Measurements from ENCODE around the gene SLFN11. TPM values are rescaled to one million over a fixed set of nuclear protein-coding genes. Genes with fewer than 3 reads are reported as not detected.
A peak's percentile ranks its signal among the peaks of the same experiment; 100 is the strongest.
"Not testable (repeated sequence)": the region's sequence is repeated elsewhere in the genome, so short reads cannot be mapped to it uniquely, and the experiment has no call there.

SLFN11 gene, protein sequence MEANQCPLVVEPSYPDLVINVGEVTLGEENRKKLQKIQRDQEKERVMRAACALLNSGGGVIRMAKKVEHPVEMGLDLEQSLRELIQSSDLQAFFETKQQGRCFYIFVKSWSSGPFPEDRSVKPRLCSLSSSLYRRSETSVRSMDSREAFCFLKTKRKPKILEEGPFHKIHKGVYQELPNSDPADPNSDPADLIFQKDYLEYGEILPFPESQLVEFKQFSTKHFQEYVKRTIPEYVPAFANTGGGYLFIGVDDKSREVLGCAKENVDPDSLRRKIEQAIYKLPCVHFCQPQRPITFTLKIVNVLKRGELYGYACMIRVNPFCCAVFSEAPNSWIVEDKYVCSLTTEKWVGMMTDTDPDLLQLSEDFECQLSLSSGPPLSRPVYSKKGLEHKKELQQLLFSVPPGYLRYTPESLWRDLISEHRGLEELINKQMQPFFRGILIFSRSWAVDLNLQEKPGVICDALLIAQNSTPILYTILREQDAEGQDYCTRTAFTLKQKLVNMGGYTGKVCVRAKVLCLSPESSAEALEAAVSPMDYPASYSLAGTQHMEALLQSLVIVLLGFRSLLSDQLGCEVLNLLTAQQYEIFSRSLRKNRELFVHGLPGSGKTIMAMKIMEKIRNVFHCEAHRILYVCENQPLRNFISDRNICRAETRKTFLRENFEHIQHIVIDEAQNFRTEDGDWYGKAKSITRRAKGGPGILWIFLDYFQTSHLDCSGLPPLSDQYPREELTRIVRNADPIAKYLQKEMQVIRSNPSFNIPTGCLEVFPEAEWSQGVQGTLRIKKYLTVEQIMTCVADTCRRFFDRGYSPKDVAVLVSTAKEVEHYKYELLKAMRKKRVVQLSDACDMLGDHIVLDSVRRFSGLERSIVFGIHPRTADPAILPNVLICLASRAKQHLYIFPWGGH
- total RNA-seq, result 54.8 and 95.9 TPM in 2 replicates

- peak within 1 kb of the TSS; percentile 75 for H3K4me3 ChIP-seq (ENCODE audit: low read depth, low read length)
- TF ChIP-seq, protein P1, sequence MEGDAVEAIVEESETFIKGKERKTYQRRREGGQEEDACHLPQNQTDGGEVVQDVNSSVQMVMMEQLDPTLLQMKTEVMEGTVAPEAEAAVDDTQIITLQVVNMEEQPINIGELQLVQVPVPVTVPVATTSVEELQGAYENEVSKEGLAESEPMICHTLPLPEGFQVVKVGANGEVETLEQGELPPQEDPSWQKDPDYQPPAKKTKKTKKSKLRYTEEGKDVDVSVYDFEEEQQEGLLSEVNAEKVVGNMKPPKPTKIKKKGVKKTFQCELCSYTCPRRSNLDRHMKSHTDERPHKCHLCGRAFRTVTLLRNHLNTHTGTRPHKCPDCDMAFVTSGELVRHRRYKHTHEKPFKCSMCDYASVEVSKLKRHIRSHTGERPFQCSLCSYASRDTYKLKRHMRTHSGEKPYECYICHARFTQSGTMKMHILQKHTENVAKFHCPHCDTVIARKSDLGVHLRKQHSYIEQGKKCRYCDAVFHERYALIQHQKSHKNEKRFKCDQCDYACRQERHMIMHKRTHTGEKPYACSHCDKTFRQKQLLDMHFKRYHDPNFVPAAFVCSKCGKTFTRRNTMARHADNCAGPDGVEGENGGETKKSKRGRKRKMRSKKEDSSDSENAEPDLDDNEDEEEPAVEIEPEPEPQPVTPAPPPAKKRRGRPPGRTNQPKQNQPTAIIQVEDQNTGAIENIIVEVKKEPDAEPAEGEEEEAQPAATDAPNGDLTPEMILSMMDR (IDR thresholded peaks at IDR 0.05; ENCODE audit: insufficient read depth, low read depth, low read length), result no peak
- peak; percentile 97 for DNase-seq (ENCODE audit: low read depth)
Observed at GRCh38 chr17:35373534-35373983, at the start of gene SLFN11. TSS of gene SLFN11 (minus strand) at chr17:35373621. CDS start at chr17:35363807, 9,814 bp downstream.

DNA sequence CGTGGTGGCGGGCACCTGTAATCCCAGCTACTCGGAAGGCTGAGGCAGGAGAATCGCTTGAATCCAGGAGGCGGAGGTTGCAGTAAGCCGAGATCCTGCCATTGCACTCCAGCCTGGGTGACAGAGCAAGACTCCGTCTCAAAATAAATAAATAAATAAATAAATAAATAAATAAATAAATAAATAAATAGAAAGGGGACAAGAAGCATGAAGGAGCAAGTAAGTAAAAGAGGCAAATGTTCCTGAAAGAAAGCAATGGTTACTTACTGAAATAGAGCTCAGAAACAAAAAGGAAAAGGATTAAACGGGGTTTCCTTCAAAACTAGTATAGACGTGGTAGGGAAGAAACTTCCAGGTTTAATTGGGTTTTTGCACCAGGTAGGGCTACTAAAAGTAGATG lies 47.6 kb upstream of the SLFN11 start:
- not testable (repeated sequence) for DNase-seq (ENCODE audit: low read depth); H3K4me3 ChIP-seq (ENCODE audit: low read depth, low read length)

DNA sequence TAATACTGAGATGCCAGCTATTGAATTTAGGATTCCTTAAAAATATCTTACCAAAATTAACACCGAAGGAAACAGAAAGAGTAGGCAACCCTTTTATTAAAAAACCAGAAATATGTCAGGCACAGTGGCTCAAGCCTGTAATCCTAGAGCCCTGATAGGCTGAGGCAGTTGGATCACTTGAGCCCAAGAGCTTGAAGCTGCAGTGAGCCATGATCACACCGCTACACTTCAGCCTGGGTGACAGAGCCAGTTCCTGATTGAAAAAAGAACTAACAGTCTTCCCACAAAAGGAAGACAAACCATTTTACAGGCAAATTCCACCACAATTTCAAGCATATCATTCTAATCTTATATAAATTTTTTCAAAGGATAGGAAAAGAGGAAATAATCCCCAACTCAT lies 43.2 kb upstream of the SLFN11 start:
- TF ChIP-seq, protein P1 (IDR thresholded peaks at IDR 0.05; ENCODE audit: insufficient read depth, low read depth, low read length), result no peak
- no peak for DNase-seq (ENCODE audit: low read depth)
- no peak overlapping the region for H3K4me3 ChIP-seq (ENCODE audit: low read depth, low read length)

GRCh38 chr17:35414707-35415106 lies 41.3 kb upstream of the SLFN11 start:
- DNase-seq (ENCODE audit: low read depth); H3K4me3 ChIP-seq (ENCODE audit: low read depth, low read length): not testable (repeated sequence)

GRCh38 chr17:35414247-35414646 lies 40.8 kb upstream of the SLFN11 start:
- TF ChIP-seq, protein P1 (IDR thresholded peaks at IDR 0.05; ENCODE audit: insufficient read depth, low read depth, low read length), result no peak
- H3K4me3 ChIP-seq (ENCODE audit: low read depth, low read length), result no peak overlapping the region
- DNase-seq (ENCODE audit: low read depth), result no peak

DNA sequence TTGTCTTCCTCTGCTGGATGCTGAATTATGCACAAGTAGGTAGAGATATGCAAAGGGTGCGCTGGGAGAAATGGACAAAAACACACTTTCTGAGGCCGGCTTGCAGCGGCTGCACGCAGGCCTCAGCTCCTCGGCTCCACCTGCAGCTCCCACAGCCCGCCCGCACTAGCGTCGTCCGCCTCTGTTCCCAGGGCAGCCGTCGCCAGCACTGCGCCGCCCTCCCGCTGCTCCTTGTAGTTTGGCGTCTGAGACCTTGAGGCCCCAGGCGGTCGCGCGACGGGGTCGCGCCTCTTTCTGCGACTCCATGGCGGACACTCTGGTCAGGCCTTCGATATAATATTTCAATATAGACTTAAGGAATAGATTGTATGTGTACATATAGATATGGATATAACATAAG lies 34.1 kb upstream of the SLFN11 start:
- no peak for DNase-seq (ENCODE audit: low read depth)
- TF ChIP-seq, protein P1 (IDR thresholded peaks at IDR 0.05; ENCODE audit: insufficient read depth, low read depth, low read length), result no peak
- no peak overlapping the region for H3K4me3 ChIP-seq (ENCODE audit: low read depth, low read length)

DNA sequence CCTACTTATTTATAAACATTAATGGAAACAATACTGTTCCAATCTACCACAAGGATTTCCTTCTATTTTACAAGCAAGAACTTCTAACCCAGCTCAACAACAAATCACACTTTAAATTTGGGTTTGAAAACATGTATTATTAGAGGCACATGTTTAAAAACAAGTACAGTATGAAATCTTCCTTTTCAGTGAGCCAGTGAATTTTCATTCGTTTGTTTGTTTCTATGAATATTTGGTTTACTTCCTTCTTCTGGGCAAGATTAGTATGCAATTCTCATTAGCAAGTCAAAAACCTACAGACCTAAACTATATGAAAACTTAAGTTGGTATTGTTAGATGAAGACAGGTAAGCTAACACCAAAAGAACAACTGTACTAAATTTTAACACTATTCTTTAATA lies 33.1 kb upstream of the SLFN11 start:
- DNase-seq (ENCODE audit: low read depth), result no peak
- no peak overlapping the region for H3K4me3 ChIP-seq (ENCODE audit: low read depth, low read length)
- TF ChIP-seq, protein P1 (IDR thresholded peaks at IDR 0.05; ENCODE audit: insufficient read depth, low read depth, low read length), result no peak

Data from fibroblast of villous mesenchyme (primary cell).